Epithelial cell of prostate (primary cell): ENCODE measurements around the gene MAGI1.

Experiments used
- DNase-seq: peaks from one replicate; pipeline ENCODE4 v3.0.0-alpha.2; 2011; ENCODE audit warnings: low read depth, low spot score
- H3K27ac ChIP-seq: fragments of 450-650 bp; 2 replicates; pipeline ENCODE4 v1.5.1; 2017; ENCODE audit warnings: mild to moderate bottlenecking

MAGI1 gene

DNA sequence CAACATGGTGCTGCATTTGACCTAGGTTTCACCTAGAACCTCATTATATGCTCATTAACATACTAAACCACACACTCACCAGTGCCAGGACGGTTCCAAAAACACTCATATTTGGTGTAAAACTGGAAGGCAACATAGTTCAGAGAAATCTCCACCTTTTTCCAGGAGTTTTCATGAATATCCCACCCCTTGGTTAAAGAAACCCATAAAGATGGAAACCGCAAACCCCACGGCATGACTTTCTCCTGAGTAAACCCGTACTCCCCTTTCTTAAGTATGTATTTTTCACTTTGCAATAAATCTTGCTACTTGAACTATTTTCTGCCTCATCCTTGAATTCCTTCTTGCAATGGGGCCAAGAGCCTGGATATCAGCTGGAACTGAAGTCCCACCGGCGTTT is 379.3 kb downstream of the MAGI1 start:
- no peak for DNase-seq
- H3K27ac ChIP-seq, result no peak overlapping the region

- H3K27ac ChIP-seq, result no peak overlapping the region
- DNase-seq, result no peak
Measured at GRCh38 chr3:65658401-65658800, 380.3 kb downstream of the MAGI1 start.

DNA sequence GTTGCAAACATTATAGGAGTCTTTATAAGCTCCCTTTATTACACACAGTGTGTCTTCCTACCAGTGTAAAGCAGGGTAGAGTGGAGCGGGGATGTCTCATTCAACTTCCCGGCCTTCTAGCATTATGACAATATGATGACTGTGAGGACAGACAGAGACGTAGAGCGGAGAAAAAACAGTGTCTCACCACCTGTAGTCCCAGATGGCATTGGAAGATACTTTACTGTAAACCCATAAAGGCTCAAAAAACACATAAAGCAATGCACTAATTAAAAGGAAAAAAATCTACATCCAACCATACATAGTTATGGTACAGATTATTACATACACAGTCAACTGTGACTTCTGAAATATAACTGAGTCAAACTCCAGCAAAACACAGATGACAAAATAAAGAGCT is 383.7 kb downstream of the MAGI1 start:
- DNase-seq, result no peak

GRCh38 chr3:65653731-65654130 is 385.0 kb downstream of the MAGI1 start:
- H3K27ac ChIP-seq, result no peak overlapping the region
- DNase-seq, result no peak

More for the DNA sequence above, 383.7 kb downstream of the MAGI1 start:
- no peak overlapping the region for H3K27ac ChIP-seq

GRCh38 chr3:65650247-65650646 is 388.5 kb downstream of the MAGI1 start:
- no peak for DNase-seq
- no peak overlapping the region for H3K27ac ChIP-seq

DNA sequence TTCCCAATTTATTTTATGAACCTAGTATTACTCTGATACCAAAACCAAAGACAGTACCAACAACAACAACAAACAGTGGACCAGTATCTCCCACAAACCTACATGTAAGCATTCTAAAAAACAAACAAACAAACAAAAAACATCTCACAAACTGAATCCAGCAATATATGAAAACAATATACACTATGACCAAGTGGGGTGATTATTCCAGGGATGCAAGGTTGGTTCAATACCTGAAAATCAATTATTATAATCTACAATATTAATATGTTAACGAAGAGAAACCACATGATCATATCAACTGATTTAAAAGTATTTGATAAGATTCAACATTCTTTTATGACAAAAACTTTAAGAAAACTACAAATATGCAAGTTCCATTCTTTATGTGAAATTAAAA is 391.3 kb downstream of the MAGI1 start:
- H3K27ac ChIP-seq, result no peak overlapping the region
- no peak for DNase-seq

GRCh38 chr3:65642883-65643282 is 395.8 kb downstream of the MAGI1 start:
- no peak for DNase-seq
- no peak overlapping the region for H3K27ac ChIP-seq

GRCh38 chr3:65641777-65642176 is 396.9 kb downstream of the MAGI1 start:
- no peak overlapping the region for H3K27ac ChIP-seq
- DNase-seq, result no peak

GRCh38 chr3:65641045-65641444 is 397.7 kb downstream of the MAGI1 start:
- H3K27ac ChIP-seq, result no peak overlapping the region

GRCh38 chr3:65639444-65639843 is 399.3 kb downstream of the MAGI1 start:
- H3K27ac ChIP-seq, result no peak overlapping the region
- DNase-seq, result no peak

More at GRCh38 chr3:65641045-65641444, 397.7 kb downstream of the MAGI1 start:
- DNase-seq, result no peak

GRCh38 chr3:65638301-65638700 is 400.4 kb downstream of the MAGI1 start:
- H3K27ac ChIP-seq, result no peak overlapping the region
- no peak for DNase-seq

GRCh38 chr3:65636326-65636725 is 402.4 kb downstream of the MAGI1 start:
- H3K27ac ChIP-seq, result no peak overlapping the region
- no peak for DNase-seq

GRCh38 chr3:65635657-65636056 is 403.1 kb downstream of the MAGI1 start:
- no peak for DNase-seq

DNA sequence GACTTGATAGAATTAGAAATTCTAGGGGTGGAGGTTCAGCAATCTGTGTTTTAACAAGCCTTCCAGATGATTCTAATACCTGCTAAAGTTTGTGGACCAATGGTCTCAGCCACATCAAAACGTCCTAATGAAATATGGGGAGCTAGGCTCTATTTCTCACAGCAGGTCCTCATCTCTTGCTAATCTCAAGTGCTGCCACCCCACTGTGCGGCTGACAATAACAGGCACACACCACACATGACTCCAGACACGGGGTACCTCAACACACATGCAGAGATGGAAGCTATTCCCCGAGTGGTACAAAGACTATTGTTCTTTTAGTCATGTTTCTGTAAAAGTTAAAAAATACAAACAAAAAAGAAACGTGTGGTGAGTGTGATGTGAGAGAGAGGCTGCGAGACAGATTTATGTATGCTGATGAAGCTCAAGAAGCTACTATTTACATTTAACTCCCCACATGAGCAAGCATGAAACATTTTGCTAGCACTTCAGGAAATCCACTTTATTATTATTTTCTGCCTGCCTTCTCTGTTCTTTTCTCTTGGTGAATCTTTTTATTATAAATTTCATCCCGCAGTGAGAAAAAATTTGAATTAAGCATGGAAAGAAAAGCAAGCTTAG is 405.6 kb downstream of the MAGI1 start:
- no peak for DNase-seq

More at GRCh38 chr3:65635657-65636056, 403.1 kb downstream of the MAGI1 start:
- no peak overlapping the region for H3K27ac ChIP-seq

DNA sequence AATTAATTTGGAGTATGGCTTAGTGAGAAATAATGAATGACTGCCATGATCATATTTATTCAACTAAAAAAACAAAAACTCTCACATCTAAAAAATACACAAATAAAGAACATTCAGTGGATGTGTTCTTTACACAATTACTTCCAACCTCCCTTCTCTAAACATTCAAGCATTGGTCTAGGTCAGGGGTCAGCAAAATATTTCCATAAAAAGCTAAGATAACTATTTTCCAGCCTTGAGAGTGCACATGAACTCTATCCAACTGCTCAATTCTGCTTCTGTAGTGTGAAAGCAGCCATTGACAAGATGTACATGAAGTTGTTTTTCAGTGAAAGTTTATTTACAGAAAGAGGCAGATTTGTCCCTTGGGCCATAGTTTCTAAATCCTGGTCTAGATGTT is 406.3 kb downstream of the MAGI1 start:
- no peak for DNase-seq
- no peak overlapping the region for H3K27ac ChIP-seq

More for the DNA sequence above, 405.6 kb downstream of the MAGI1 start:
- H3K27ac ChIP-seq, result no peak overlapping the region

GRCh38 chr3:65628978-65629377 is 409.7 kb downstream of the MAGI1 start:
- DNase-seq, result no peak
- H3K27ac ChIP-seq, result no peak overlapping the region

- no peak for DNase-seq
Measured at GRCh38 chr3:65627062-65627461, 411.7 kb downstream of the MAGI1 start.

DNA sequence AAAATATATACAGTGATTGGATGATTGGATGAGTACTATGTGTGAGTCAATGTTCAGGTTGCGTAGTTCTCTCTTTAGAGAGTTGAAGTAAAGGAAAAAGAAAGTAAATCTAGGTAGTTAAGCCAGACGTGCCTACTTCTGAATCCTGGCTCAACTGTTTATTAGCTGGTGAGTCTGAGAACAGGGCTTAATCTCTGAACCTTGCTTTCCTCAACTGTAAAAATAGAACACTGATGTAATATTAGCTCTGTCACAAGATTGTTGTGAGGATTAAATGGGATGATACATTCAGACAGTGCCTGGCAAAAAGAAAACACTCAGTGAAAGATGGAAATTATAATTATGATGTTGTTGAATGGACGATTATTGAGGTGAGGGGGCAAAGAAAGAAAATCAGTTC is 413.4 kb downstream of the MAGI1 start:
- no peak for DNase-seq
- no peak overlapping the region for H3K27ac ChIP-seq

More at GRCh38 chr3:65627062-65627461, 411.7 kb downstream of the MAGI1 start:
- H3K27ac ChIP-seq, result no peak overlapping the region

- no peak overlapping the region for H3K27ac ChIP-seq
- no peak for DNase-seq
Measured at GRCh38 chr3:65623362-65623761, 415.4 kb downstream of the MAGI1 start.

GRCh38 chr3:65619888-65620287 is 418.8 kb downstream of the MAGI1 start:
- no peak overlapping the region for H3K27ac ChIP-seq
- no peak for DNase-seq

GRCh38 chr3:65619451-65619881 is 419.3 kb downstream of the MAGI1 start:
- no peak for DNase-seq

DNA sequence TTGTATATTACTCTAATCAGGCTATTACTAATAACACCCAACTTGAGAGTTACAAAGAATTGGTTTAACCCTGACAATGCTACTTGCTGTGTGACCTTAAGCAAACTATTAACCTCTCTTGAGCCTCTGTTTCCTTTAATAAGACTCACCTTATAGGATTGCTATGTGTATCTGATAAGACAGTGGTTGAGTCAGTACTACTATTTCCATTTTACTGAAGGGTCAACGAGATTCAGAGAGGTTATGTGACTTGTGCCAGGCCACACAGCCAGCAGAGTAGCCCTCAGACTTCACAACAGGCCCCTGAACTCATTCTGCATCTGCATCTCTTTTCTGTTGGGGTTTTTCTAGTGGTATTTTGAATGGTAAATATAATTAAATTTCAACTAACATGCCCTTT is 420.1 kb downstream of the MAGI1 start:
- DNase-seq, result no peak
- H3K27ac ChIP-seq, result no peak overlapping the region

More at GRCh38 chr3:65619451-65619881, 419.3 kb downstream of the MAGI1 start:
- H3K27ac ChIP-seq, result no peak overlapping the region
